GM12878 (cell line): ENCODE data around the gene MAP3K10. TPM values are rescaled to one million over a fixed set of nuclear protein-coding genes. Genes with fewer than 3 reads are reported as not detected.

ENCODE experiments used
- ATAC-seq: fragments of 200-7000 bp; cut with Tn5 transposase; 3 replicates; pipeline ENCODE4 v1.9.1; 2020; ENCODE audit warnings: mild to moderate bottlenecking, moderate library complexity
- BruUV-seq: library from RNA; stranded (reverse); fragments of 400-500 nt; replicated peaks from 2 replicates; lab custom pipeline; 2021; lab: Mats Ljungman, UMichigan
- CTCF ChIA-PET: fragments of 300-600 bp; sonication (Branson Sonifier 250); formaldehyde crosslinking; extraction: SDS; loops from one replicate; lab custom pipeline; 2021; ENCODE audit warnings: inconsistent platforms; lab: Yijun Ruan, JAX
- POLR2A ChIA-PET: fragments of 350-600 bp; formaldehyde crosslinking; extraction: SDS; loops from one replicate; lab custom pipeline; 2021; ENCODE audit warnings: inconsistent platforms; lab: Charles Lee
- RAD21 ChIA-PET: fragments of 300-600 bp; sonication (Branson Sonifier 250); formaldehyde crosslinking; loops from one replicate; lab custom pipeline; 2023; ENCODE audit warnings: antibody characterized with exemption; ENCODE audit not compliant: unreplicated experiment; lab: Charles Lee
- SMC1A ChIA-PET: fragments of 300-600 bp; sonication (Branson Sonifier 250); formaldehyde crosslinking; loops from one replicate; lab custom pipeline; 2023; ENCODE audit not compliant: unreplicated experiment, uncharacterized antibody; lab: Charles Lee
- DNase-seq: peaks from one replicate; pipeline ENCODE4 v3.0.0-alpha.2; 2011; ENCODE audit warnings: low read depth, low spot score
- FAIRE-seq: peaks from 3 replicates; lab custom pipeline; 2011; peaks lifted over from hg19 to GRCh38; lab: Jason Lieb, UNC
- H2AFZ ChIP-seq: 2 replicates; pipeline ENCODE4 v1.6.0; 2011; ENCODE audit warnings: low read depth, low read length, control low read depth; ENCODE audit not compliant: control insufficient read depth
- H3K27ac ChIP-seq: 2 replicates; pipeline ENCODE4 v1.5.1; 2011; ENCODE audit warnings: control low read depth; ENCODE audit not compliant: control insufficient read depth, insufficient read depth
- H3K27me3 ChIP-seq, 2 experiments: replicated peaks in 1 of 2; 2 replicates each; pipeline versions ENCODE4 v1.6.0 to v1.6.1; 2011; ENCODE audit warnings: low read length in 1 of 2; ENCODE audit not compliant: control insufficient read depth in 2 of 2, insufficient read depth in 2 of 2
- H3K36me3 ChIP-seq, 2 experiments: 2 replicates each; pipeline ENCODE4 v1.5.1; 2011; ENCODE audit warnings: low read length in 1 of 2; ENCODE audit not compliant: control insufficient read depth in 2 of 2, insufficient read depth in 2 of 2
- H3K4me1 ChIP-seq: 2 replicates; pipeline ENCODE4 v1.6.1; 2011; ENCODE audit warnings: mild to moderate bottlenecking, low read length, moderate library complexity, mixed read lengths; ENCODE audit not compliant: control insufficient read depth, insufficient read depth
- H3K4me2 ChIP-seq: 2 replicates; pipeline ENCODE4 v1.6.0; 2011; ENCODE audit warnings: control low read depth; ENCODE audit not compliant: control insufficient read depth, insufficient read depth
- H3K4me3 ChIP-seq: fragments of 200-600 bp; sonication (generic); 2 replicates; pipeline ENCODE4 v1.5.1; 2016
- H3K79me2 ChIP-seq: 2 replicates; pipeline ENCODE4 v1.6.0; 2011; ENCODE audit warnings: low read length; ENCODE audit not compliant: control insufficient read depth, insufficient read depth
- H3K9ac ChIP-seq: 2 replicates; pipeline ENCODE4 v1.8.0; 2011; ENCODE audit warnings: low read length, control low read depth, mixed read lengths; ENCODE audit not compliant: control insufficient read depth, insufficient read depth
- H3K9me3 ChIP-seq: replicated peaks from 3 replicates; pipeline ENCODE4 v1.5.1; 2011; ENCODE audit warnings: mild to moderate bottlenecking, low read length; ENCODE audit not compliant: control insufficient read depth, insufficient read depth
- H4K20me1 ChIP-seq: 2 replicates; pipeline ENCODE4 v1.6.0; 2011; ENCODE audit not compliant: control insufficient read depth, insufficient read depth
- BMI1 ChIP-seq: fragments of 450-650 bp; IDR thresholded peaks from 2 replicates; pipeline ENCODE4 v1.6.1; 2016; ENCODE audit warnings: mild to moderate bottlenecking, moderate library complexity, borderline replicate concordance
- NBN ChIP-seq: fragments of 450-650 bp; IDR thresholded peaks from 2 replicates; pipeline ENCODE4 v1.6.1; 2016
- RFX5 ChIP-seq: IDR thresholded peaks from 2 replicates; pipeline ENCODE4 v1.6.1; 2011; ENCODE audit warnings: low read depth, low read length, improper control_type of control experiment
- SIX5 ChIP-seq: IDR thresholded peaks from 2 replicates; pipeline ENCODE4 v1.6.1; 2011; ENCODE audit warnings: mild to moderate bottlenecking, low read depth, low read length, moderate library complexity; ENCODE audit not compliant: severe bottlenecking
- SUZ12 ChIP-seq: fragments of 200-600 bp; sonication (generic); IDR thresholded peaks from one replicate; pipeline ENCODE4 v1.6.1; 2018; ENCODE audit warnings: antibody characterized with exemption, mild to moderate bottlenecking; ENCODE audit not compliant: unreplicated experiment
- USF1 ChIP-seq: IDR thresholded peaks from 2 replicates; pipeline ENCODE4 v1.6.1; 2011; ENCODE audit warnings: borderline replicate concordance, low read depth, mild to moderate bottlenecking, moderate library complexity, mixed read lengths, low read length; ENCODE audit not compliant: insufficient read depth; ENCODE audit errors: extremely low read length
- ZNF592 ChIP-seq: fragments of 450-650 bp; IDR thresholded peaks from 2 replicates; pipeline ENCODE4 v1.6.1; 2017; ENCODE audit warnings: mild to moderate bottlenecking, moderate library complexity
- ZNF622 ChIP-seq: fragments of 450-650 bp; IDR thresholded peaks from 2 replicates; pipeline ENCODE4 v1.6.1; 2017; ENCODE audit warnings: mild to moderate bottlenecking, inconsistent platforms
- ZSCAN29 ChIP-seq: fragments of 450-650 bp; IDR thresholded peaks from 2 replicates; pipeline ENCODE4 v1.6.1; 2017; ENCODE audit warnings: mild to moderate bottlenecking, moderate library complexity
- WGBS: methylation state at CpG from one replicate; pipeline ENCODE4 v1.1.6; 2016; ENCODE audit warnings: low lambda C conversion rate; ENCODE audit not compliant: insufficient replicate concordance, insufficient coverage; ENCODE audit errors: missing lambda C conversion rate; 5-methylcytosine and 5-hydroxymethylcytosine counted together
- in situ Hi-C: fragments of 300-500 bp; cut with MboI; formaldehyde crosslinking; loops from 9 replicates; pipeline ENCODE4 v1.14.3; 2018; ENCODE audit warnings: mixed read lengths
- intact Hi-C: fragments of 100-400 bp; cut with micrococcal nuclease; formaldehyde crosslinking; loops from one replicate; pipeline ENCODE4 v1.14.2; 2022; ENCODE audit not compliant: unreplicated experiment
- polyA plus RNA-seq, 11 experiments: library from polyadenylated mRNA; depleted of rRNA in 4 of 11; unstranded in 6 of 11; stranded (reverse) in 5 of 11; fragments of >200 nt; fragmentation: Nextera tagmentation in 4 of 11; fragmentation: Illumina TruSeq in 1 of 11; extraction: Ambion mirVana in 4 of 11; extraction: Trizol in 1 of 11; gene quantifications; 1 replicate in 1 of 11; 2 replicates in 10 of 11; pipeline versions ENCODE4 v1.2.1 to v1.2.3, GENCODE V29; 2011 to 2016; ENCODE audit warnings: inconsistent platforms in 2 of 11, missing spikeins in 2 of 11, low read depth in 1 of 11
- total RNA-seq, 4 experiments: library from RNA; depleted of rRNA in 3 of 4; stranded (reverse); fragments of >200 nt in 3 of 4; fragmentation: Illumina TruSeq in 1 of 4; extraction: Trizol in 1 of 4; gene quantifications; 2 replicates each; pipeline versions ENCODE4 v1.2.1 to v1.2.3, GENCODE V29; 2013 to 2021
- TF ChIP-seq, protein P1 (sequence below), 3 experiments: IDR thresholded peaks in 2 of 3; conservative IDR thresholded peaks in 1 of 3; 2 replicates each; pipeline ENCODE4 v1.5.1; 2011; ENCODE audit warnings: low read depth in 3 of 3, low read length in 3 of 3, mild to moderate bottlenecking in 3 of 3, control low read depth in 2 of 3, moderate library complexity in 2 of 3, inconsistent platforms in 1 of 3, mixed read lengths in 1 of 3; ENCODE audit not compliant: control insufficient read depth in 2 of 3, insufficient read depth in 1 of 3; ENCODE audit errors: extremely low read depth in 1 of 3
- TF ChIP-seq, protein P2 (sequence below): IDR thresholded peaks from 2 replicates; pipeline ENCODE4 v1.6.1; 2011; ENCODE audit warnings: low read depth, mild to moderate bottlenecking, low read length, moderate library complexity, borderline replicate concordance; ENCODE audit errors: extremely low read depth

Gene MAP3K10
- total and polyA plus RNA-seq, 10 of the 15 experiments (the other 5 are each of a cell fraction or from before 2014, with no cell fraction given) = 0.11 to 16.6 (median 2.6) TPM

GRCh38 chr19:40191836-40192646, 815 bp downstream of the MAP3K10 start (continued):
- TF ChIP-seq, protein P1, sequence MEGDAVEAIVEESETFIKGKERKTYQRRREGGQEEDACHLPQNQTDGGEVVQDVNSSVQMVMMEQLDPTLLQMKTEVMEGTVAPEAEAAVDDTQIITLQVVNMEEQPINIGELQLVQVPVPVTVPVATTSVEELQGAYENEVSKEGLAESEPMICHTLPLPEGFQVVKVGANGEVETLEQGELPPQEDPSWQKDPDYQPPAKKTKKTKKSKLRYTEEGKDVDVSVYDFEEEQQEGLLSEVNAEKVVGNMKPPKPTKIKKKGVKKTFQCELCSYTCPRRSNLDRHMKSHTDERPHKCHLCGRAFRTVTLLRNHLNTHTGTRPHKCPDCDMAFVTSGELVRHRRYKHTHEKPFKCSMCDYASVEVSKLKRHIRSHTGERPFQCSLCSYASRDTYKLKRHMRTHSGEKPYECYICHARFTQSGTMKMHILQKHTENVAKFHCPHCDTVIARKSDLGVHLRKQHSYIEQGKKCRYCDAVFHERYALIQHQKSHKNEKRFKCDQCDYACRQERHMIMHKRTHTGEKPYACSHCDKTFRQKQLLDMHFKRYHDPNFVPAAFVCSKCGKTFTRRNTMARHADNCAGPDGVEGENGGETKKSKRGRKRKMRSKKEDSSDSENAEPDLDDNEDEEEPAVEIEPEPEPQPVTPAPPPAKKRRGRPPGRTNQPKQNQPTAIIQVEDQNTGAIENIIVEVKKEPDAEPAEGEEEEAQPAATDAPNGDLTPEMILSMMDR (IDR thresholded peaks at IDR 0.05 in 2 of 3, conservative IDR thresholded peaks at IDR 0.05 in 1 of 3; ENCODE audit: control insufficient read depth in 2 of 3, extremely low read depth in 1 of 3, insufficient read depth in 1 of 3, low read depth in 3 of 3, low read length in 3 of 3) = peak; percentile 7 to 23 (median 19); a peak in 3 of 6 replicates
- TF ChIP-seq NBN = no peak

DNA sequence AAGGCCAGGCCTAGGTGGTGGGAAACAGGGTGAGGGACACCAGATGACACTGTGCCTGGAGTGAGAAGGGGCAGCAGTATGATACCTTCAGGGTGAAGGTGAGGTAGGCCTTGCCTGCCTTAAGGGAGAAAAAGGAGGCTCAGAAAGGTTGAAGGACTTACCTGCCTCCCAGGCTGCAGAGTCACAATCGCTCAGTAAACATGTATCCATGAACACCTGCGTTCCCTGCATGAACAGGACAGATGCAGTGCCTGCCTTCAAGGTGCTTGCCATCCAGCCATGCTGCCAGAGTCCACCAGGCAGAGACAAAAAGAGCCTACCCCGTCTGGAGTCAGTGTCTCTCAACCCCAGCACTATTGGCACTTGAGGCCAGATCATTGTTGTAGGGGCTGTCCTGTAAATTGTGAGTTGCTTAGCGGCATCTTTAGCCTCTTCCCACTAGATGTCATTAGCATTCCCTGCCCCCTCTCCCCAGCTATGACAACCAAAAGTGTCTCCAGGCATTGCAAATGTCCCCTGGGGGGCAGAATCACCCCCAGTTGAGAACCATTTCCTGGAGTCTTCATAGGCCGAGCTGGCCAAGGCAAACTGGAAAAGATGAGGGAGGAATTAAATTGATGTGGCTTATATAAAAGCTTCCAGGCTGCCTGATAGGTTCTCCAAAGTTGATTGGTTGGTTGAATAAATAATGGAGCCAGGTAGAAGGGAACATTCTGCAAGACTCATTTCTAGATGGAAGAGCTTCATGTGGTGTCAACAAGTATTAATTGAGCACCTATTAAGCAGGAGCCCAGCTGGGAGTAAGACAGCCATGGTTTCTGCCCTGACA, 1.7 kb downstream of the MAP3K10 start:
- Histone ChIP-seq H3K36me3 (no peaks in the 10 kb centered on the region), H2AFZ (no peak overlapping the region), H3K27ac (no peak overlapping the region), H3K79me2 (peaks cover 4% of the 10 kb centered on the region), H4K20me1 (no peaks in the 10 kb centered on the region), H3K4me2 (peak overlapping the region; percentile 87), H3K9me3 (no peaks in the 10 kb centered on the region), H3K4me3 (peak overlapping the region; percentile 84), H3K9ac (no peak overlapping the region), H3K27me3 (no peaks in the 10 kb centered on the region), H3K4me1 (peaks cover 10% of the 10 kb centered on the region)
- ChIA-PET SMC1A (interaction anchor here (2.7 kb wide), 1 partner anchor 35 kb away, joined by 6 read pairs; no protein-coding TSS in a partner anchor), POLR2A (no interaction called here), CTCF (interaction anchor here (1.1 kb wide), 2 partner anchors 28 to 52 kb away, joined by 3 to 4 read pairs; no protein-coding TSS in a partner anchor), RAD21 (interaction anchor here (1.2 to 1.7 kb wide), 3 partner anchors 26 to 223 kb away, joined by 3 to 5 read pairs (median 3); partner anchors contain the start of gene TTC9B)
- BruUV-seq = no TSS peak
- DNase-seq = no peak
- no peak for ATAC-seq
- 80% methylated on average over 5 of the region's 5 CpGs for WGBS
- in situ Hi-C loops = no loop called here
- FAIRE-seq = no peak
- intact Hi-C loops = no loop called here
- TF ChIP-seq SUZ12 (no peak), SIX5 (no peak), RFX5 (no peak), USF1 (no peak), ZNF622 (no peak), ZSCAN29 (no peak), ZNF592 (no peak), BMI1 (no peak)
- TF ChIP-seq, protein P2, sequence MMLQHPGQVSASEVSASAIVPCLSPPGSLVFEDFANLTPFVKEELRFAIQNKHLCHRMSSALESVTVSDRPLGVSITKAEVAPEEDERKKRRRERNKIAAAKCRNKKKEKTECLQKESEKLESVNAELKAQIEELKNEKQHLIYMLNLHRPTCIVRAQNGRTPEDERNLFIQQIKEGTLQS = no peak
